ENCODE results near the gene MYO5A.

DNA sequence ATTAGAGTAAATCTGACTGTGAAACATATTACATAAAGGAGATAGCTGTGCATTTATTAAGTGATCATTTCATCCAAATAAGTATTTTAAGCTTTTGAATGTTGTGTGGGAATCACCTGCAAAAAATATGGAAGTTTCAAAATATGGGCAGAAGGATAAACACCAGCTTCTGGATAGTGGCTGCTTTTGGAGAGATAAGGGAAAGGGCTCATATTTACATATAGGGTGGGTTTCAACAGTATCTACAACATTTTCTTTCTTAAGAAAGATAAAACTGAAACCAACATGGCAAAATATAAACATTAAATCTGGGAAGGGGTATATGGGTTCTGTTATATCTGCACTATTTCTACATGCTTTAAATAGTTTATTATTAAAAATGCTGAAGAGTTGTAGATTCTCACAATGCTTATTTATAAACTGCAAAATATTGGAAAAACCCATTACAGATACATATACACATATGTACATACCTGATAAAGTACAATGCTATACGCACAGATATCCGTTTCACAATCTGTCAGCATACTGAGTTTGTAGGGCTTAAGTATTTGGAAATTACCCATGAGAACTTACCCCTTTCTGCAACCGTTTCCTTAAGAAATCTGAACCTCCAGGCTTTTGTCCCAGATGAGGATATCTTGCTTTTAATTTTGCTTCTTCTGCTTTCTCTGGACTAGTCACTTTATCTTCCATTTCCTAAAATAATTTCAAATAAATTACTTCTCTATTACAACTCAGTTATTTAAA, 28.0 kb upstream of the MYO5A start:
- no peak for TF ChIP-seq POLR2AphosphoS5 (IDR thresholded peaks at IDR 0.05)
- TF ChIP-seq, protein P1, sequence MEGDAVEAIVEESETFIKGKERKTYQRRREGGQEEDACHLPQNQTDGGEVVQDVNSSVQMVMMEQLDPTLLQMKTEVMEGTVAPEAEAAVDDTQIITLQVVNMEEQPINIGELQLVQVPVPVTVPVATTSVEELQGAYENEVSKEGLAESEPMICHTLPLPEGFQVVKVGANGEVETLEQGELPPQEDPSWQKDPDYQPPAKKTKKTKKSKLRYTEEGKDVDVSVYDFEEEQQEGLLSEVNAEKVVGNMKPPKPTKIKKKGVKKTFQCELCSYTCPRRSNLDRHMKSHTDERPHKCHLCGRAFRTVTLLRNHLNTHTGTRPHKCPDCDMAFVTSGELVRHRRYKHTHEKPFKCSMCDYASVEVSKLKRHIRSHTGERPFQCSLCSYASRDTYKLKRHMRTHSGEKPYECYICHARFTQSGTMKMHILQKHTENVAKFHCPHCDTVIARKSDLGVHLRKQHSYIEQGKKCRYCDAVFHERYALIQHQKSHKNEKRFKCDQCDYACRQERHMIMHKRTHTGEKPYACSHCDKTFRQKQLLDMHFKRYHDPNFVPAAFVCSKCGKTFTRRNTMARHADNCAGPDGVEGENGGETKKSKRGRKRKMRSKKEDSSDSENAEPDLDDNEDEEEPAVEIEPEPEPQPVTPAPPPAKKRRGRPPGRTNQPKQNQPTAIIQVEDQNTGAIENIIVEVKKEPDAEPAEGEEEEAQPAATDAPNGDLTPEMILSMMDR (IDR thresholded peaks at IDR 0.05) = no peak
